Measurements from ENCODE around the gene PIP5K1B.

DNA sequence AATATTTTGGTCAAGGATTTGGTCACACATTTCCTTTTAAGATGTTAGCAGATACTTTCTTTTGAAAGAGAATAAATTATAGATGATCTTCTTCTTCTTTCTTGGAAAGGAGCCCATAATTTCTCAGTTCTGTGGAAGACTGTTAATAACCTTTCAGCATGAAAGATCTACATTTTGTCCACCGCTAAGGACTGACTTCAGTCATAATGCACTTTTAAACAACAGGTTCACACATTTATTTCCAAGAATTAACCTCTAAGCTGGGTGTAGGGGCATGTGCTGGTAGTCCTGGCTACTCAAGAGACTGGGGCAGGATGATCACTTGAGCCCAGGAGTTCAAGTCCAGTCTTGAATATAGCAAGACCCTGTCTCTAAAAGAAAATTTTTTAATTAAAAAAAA is 215.9 kb downstream of the PIP5K1B start:
- TF ChIP-seq, protein P1, sequence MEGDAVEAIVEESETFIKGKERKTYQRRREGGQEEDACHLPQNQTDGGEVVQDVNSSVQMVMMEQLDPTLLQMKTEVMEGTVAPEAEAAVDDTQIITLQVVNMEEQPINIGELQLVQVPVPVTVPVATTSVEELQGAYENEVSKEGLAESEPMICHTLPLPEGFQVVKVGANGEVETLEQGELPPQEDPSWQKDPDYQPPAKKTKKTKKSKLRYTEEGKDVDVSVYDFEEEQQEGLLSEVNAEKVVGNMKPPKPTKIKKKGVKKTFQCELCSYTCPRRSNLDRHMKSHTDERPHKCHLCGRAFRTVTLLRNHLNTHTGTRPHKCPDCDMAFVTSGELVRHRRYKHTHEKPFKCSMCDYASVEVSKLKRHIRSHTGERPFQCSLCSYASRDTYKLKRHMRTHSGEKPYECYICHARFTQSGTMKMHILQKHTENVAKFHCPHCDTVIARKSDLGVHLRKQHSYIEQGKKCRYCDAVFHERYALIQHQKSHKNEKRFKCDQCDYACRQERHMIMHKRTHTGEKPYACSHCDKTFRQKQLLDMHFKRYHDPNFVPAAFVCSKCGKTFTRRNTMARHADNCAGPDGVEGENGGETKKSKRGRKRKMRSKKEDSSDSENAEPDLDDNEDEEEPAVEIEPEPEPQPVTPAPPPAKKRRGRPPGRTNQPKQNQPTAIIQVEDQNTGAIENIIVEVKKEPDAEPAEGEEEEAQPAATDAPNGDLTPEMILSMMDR (conservative IDR thresholded peaks at IDR 0.05; ENCODE audit: low read depth in 2 of 2) = no peak
- TF ChIP-seq, protein P2, sequence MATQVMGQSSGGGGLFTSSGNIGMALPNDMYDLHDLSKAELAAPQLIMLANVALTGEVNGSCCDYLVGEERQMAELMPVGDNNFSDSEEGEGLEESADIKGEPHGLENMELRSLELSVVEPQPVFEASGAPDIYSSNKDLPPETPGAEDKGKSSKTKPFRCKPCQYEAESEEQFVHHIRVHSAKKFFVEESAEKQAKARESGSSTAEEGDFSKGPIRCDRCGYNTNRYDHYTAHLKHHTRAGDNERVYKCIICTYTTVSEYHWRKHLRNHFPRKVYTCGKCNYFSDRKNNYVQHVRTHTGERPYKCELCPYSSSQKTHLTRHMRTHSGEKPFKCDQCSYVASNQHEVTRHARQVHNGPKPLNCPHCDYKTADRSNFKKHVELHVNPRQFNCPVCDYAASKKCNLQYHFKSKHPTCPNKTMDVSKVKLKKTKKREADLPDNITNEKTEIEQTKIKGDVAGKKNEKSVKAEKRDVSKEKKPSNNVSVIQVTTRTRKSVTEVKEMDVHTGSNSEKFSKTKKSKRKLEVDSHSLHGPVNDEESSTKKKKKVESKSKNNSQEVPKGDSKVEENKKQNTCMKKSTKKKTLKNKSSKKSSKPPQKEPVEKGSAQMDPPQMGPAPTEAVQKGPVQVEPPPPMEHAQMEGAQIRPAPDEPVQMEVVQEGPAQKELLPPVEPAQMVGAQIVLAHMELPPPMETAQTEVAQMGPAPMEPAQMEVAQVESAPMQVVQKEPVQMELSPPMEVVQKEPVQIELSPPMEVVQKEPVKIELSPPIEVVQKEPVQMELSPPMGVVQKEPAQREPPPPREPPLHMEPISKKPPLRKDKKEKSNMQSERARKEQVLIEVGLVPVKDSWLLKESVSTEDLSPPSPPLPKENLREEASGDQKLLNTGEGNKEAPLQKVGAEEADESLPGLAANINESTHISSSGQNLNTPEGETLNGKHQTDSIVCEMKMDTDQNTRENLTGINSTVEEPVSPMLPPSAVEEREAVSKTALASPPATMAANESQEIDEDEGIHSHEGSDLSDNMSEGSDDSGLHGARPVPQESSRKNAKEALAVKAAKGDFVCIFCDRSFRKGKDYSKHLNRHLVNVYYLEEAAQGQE (IDR thresholded peaks at IDR 0.05; ENCODE audit: unreplicated experiment) = no peak
- TF ChIP-seq, protein P3, sequence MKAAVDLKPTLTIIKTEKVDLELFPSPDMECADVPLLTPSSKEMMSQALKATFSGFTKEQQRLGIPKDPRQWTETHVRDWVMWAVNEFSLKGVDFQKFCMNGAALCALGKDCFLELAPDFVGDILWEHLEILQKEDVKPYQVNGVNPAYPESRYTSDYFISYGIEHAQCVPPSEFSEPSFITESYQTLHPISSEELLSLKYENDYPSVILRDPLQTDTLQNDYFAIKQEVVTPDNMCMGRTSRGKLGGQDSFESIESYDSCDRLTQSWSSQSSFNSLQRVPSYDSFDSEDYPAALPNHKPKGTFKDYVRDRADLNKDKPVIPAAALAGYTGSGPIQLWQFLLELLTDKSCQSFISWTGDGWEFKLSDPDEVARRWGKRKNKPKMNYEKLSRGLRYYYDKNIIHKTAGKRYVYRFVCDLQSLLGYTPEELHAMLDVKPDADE (IDR thresholded peaks at IDR 0.05) = no peak
- no peak for TF ChIP-seq JUNB (IDR thresholded peaks at IDR 0.05; ENCODE audit: unreplicated experiment)
- no peak for TF ChIP-seq EZH2 (IDR thresholded peaks at IDR 0.05; ENCODE audit: low read depth, unreplicated experiment)
- no peak for TF ChIP-seq CREB1 (CRISPR knock-in tag; IDR thresholded peaks at IDR 0.05; ENCODE audit: low read depth)
- TF ChIP-seq EZH2phosphoT487 (IDR thresholded peaks at IDR 0.05; ENCODE audit: unreplicated experiment) = no peak
- no peak for TF ChIP-seq POLR2AphosphoS5 (IDR thresholded peaks at IDR 0.05; ENCODE audit: low read depth)
- no peak for TF ChIP-seq ZNF114 (CRISPR knock-in tag; IDR thresholded peaks at IDR 0.05)
- TF ChIP-seq, protein P4, sequence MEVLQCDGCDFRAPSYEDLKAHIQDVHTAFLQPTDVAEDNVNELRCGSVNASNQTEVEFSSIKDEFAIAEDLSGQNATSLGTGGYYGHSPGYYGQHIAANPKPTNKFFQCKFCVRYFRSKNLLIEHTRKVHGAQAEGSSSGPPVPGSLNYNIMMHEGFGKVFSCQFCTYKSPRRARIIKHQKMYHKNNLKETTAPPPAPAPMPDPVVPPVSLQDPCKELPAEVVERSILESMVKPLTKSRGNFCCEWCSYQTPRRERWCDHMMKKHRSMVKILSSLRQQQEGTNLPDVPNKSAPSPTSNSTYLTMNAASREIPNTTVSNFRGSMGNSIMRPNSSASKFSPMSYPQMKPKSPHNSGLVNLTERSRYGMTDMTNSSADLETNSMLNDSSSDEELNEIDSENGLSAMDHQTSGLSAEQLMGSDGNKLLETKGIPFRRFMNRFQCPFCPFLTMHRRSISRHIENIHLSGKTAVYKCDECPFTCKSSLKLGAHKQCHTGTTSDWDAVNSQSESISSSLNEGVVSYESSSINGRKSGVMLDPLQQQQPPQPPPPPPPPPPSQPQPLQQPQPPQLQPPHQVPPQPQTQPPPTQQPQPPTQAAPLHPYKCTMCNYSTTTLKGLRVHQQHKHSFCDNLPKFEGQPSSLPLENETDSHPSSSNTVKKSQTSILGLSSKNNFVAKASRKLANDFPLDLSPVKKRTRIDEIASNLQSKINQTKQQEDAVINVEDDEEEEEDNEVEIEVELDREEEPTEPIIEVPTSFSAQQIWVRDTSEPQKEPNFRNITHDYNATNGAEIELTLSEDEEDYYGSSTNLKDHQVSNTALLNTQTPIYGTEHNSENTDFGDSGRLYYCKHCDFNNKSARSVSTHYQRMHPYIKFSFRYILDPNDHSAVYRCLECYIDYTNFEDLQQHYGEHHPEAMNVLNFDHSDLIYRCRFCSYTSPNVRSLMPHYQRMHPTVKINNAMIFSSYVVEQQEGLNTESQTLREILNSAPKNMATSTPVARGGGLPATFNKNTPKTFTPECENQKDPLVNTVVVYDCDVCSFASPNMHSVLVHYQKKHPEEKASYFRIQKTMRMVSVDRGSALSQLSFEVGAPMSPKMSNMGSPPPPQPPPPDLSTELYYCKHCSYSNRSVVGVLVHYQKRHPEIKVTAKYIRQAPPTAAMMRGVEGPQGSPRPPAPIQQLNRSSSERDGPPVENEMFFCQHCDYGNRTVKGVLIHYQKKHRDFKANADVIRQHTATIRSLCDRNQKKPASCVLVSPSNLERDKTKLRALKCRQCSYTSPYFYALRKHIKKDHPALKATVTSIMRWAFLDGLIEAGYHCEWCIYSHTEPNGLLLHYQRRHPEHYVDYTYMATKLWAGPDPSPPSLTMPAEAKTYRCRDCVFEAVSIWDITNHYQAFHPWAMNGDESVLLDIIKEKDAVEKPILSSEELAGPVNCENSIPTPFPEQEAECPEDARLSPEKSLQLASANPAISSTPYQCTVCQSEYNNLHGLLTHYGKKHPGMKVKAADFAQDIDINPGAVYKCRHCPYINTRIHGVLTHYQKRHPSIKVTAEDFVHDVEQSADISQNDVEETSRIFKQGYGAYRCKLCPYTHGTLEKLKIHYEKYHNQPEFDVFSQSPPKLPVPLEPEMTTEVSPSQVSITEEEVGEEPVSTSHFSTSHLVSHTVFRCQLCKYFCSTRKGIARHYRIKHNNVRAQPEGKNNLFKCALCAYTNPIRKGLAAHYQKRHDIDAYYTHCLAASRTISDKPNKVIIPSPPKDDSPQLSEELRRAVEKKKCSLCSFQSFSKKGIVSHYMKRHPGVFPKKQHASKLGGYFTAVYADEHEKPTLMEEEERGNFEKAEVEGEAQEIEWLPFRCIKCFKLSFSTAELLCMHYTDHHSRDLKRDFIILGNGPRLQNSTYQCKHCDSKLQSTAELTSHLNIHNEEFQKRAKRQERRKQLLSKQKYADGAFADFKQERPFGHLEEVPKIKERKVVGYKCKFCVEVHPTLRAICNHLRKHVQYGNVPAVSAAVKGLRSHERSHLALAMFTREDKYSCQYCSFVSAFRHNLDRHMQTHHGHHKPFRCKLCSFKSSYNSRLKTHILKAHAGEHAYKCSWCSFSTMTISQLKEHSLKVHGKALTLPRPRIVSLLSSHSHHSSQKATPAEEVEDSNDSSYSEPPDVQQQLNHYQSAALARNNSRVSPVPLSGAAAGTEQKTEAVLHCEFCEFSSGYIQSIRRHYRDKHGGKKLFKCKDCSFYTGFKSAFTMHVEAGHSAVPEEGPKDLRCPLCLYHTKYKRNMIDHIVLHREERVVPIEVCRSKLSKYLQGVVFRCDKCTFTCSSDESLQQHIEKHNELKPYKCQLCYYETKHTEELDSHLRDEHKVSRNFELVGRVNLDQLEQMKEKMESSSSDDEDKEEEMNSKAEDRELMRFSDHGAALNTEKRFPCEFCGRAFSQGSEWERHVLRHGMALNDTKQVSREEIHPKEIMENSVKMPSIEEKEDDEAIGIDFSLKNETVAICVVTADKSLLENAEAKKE (CRISPR knock-in tag; IDR thresholded peaks at IDR 0.05) = no peak
- no peak for TF ChIP-seq ZNF331 (CRISPR knock-in tag; IDR thresholded peaks at IDR 0.05; ENCODE audit: low read depth)
- TF ChIP-seq STAT1 (IDR thresholded peaks at IDR 0.05; ENCODE audit: unreplicated experiment) = no peak

Measured in GM23338 (cell line).